OCI-LY1 (cell line): Measurements from ENCODE around the gene RAP1GDS1.

ENCODE experiments used
- H2AFZ ChIP-seq: fragments of 200-600 bp; sonication (generic), shearing (Covaris generic); 2 replicates; pipeline ENCODE4 v1.6.0; 2014; ENCODE audit warnings: antibody characterized with exemption, mild to moderate bottlenecking, low read length
- H3F3A ChIP-seq: fragments of 200-600 bp; sonication (generic), shearing (Covaris generic); 2 replicates; pipeline ENCODE4 v1.6.0; 2014; ENCODE audit warnings: mild to moderate bottlenecking, antibody characterized with exemption, low read length, moderate library complexity; ENCODE audit not compliant: insufficient read depth
- H3K27ac ChIP-seq: fragments of 200-600 bp; sonication (generic); 2 replicates; pipeline ENCODE4 v1.5.1; 2014; ENCODE audit warnings: low read length, mixed run types, mild to moderate bottlenecking, low read depth; ENCODE audit not compliant: poor library complexity, severe bottlenecking
- H3K27me3 ChIP-seq: fragments of 200-600 bp; sonication (generic); 2 replicates; pipeline ENCODE4 v1.6.0; 2014; ENCODE audit warnings: antibody characterized with exemption, mild to moderate bottlenecking, low read length, moderate library complexity; ENCODE audit not compliant: insufficient read depth
- H3K36me3 ChIP-seq: fragments of 200-600 bp; sonication (generic); 2 replicates; pipeline ENCODE4 v1.6.1; 2014; ENCODE audit warnings: mild to moderate bottlenecking, antibody characterized with exemption, low read length, moderate library complexity, mixed read lengths; ENCODE audit not compliant: insufficient read depth
- H3K4me1 ChIP-seq: fragments of 200-600 bp; sonication (generic); 2 replicates; pipeline ENCODE4 v1.5.1; 2014; ENCODE audit warnings: mild to moderate bottlenecking, low read length, moderate library complexity; ENCODE audit not compliant: insufficient read depth, severe bottlenecking
- H3K4me2 ChIP-seq: fragments of 200-600 bp; sonication (generic), shearing (Covaris generic); 2 replicates; pipeline ENCODE4 v1.6.1; 2014; ENCODE audit warnings: low read length
- H3K4me3 ChIP-seq: fragments of 200-600 bp; sonication (generic); 2 replicates; pipeline ENCODE4 v1.5.1; 2014; ENCODE audit warnings: low read length, low read depth, mild to moderate bottlenecking, mixed read lengths; ENCODE audit not compliant: poor library complexity, severe bottlenecking
- H3K79me2 ChIP-seq: fragments of 200-600 bp; shearing (Covaris generic); 2 replicates; pipeline ENCODE4 v1.6.1; 2016; ENCODE audit warnings: mixed run types, low read length, mixed read lengths; ENCODE audit not compliant: insufficient read depth
- H3K9ac ChIP-seq: fragments of 200-600 bp; sonication (generic), shearing (Covaris generic); 2 replicates; pipeline ENCODE4 v1.6.1; 2014; ENCODE audit warnings: mild to moderate bottlenecking, low read length, mixed read lengths
- H3K9me2 ChIP-seq: fragments of 200-600 bp; sonication (generic), shearing (Covaris generic); 2 replicates; pipeline ENCODE4 v1.6.1; 2014; ENCODE audit warnings: low read depth, mild to moderate bottlenecking, low read length, mixed read lengths
- H3K9me3 ChIP-seq: fragments of 200-600 bp; shearing (Covaris generic); 2 replicates; pipeline ENCODE4 v1.6.1; 2014; ENCODE audit warnings: low read length, mixed read lengths
- H4K20me1 ChIP-seq: fragments of 200-600 bp; sonication (generic), shearing (Covaris generic); 2 replicates; pipeline ENCODE4 v1.6.0; 2016; ENCODE audit warnings: mild to moderate bottlenecking, low read length; ENCODE audit not compliant: insufficient read depth
- CTCF ChIP-seq: fragments of 200-600 bp; sonication (generic), shearing (Covaris generic); IDR thresholded peaks from 2 replicates; pipeline ENCODE4 v1.5.1; 2017; ENCODE audit warnings: mild to moderate bottlenecking, antibody characterized with exemption, low read length, moderate library complexity, mixed read lengths
- EZH2 ChIP-seq: fragments of 200-600 bp; sonication (generic), shearing (Covaris generic); IDR thresholded peaks from 2 replicates; pipeline ENCODE4 v1.8.0; 2017; ENCODE audit warnings: borderline replicate concordance, mixed run types, mild to moderate bottlenecking, antibody characterized with exemption, low read length, moderate library complexity, mixed read lengths

RAP1GDS1 gene

DNA sequence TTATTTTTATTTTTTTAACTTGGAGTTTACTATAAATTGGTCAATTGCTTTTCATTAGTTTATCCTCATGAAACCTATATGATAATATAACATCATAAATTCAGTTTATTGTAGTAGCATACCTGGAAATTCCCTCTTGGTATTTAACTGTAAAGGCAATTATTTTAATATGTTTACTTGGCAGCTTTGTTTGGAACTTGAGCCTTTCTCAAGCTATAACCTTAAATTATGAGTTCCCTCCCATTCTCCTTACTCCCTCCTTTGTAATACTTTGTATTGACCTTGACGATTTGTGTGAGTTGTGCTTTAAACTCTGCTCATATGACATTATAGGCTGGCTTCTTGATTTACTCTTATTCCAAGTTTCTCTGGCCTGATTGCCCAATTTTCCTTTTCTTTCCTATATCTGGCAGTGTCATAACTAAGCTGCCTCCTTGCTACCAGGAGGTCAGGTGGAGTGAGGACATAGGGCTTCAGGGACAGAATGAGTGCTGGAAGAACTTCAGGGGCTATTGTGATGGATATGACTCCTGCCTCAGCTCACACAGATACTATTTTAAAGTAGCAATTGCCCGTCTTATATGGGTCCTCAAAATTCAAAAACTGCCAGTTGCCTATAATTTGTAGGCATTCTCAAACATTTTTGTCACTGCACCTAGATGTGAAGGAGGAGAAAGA, 77.7 kb downstream of the RAP1GDS1 start:
- Histone ChIP-seq H4K20me1 (no peaks in the 10 kb centered on the region), H3K4me1 (peaks cover 9% of the 10 kb centered on the region), H3K79me2 (no peaks in the 10 kb centered on the region), H3K27ac (no peak overlapping the region), H3K4me3 (no peak overlapping the region), H3K9ac (no peak overlapping the region), H3K27me3 (no peaks in the 10 kb centered on the region), H3K9me2 (no peaks in the 10 kb centered on the region), H3K4me2 (no peak overlapping the region), H3K9me3 (0 out of 2 replicates have a peak, but pooled peaks cover 3% of the 10 kb centered on the region), H3F3A (no peaks in the 10 kb centered on the region), H2AFZ (no peak overlapping the region), H3K36me3 (peaks cover 5% of the 10 kb centered on the region; the same call in 1 of the 2 replicates)
- no peak for TF ChIP-seq CTCF
- TF ChIP-seq EZH2: no peak

GRCh38 chr4:98341309-98341708, 80.1 kb downstream of the RAP1GDS1 start:
- Histone ChIP-seq H2AFZ (no peak overlapping the region), H3K4me2 (no peak overlapping the region), H3K27ac (no peak overlapping the region), H3K27me3 (no peaks in the 10 kb centered on the region), H3F3A (no peaks in the 10 kb centered on the region; the same call in 1 of the 2 replicates), H3K4me1 (peaks cover 9% of the 10 kb centered on the region), H3K9me2 (no peaks in the 10 kb centered on the region), H3K4me3 (no peak overlapping the region), H3K9me3 (0 out of 2 replicates have a peak, but pooled peaks cover 3% of the 10 kb centered on the region), H4K20me1 (no peaks in the 10 kb centered on the region), H3K79me2 (no peaks in the 10 kb centered on the region), H3K36me3 (peaks cover 20% of the 10 kb centered on the region), H3K9ac (no peak overlapping the region)
- TF ChIP-seq CTCF: no peak
- TF ChIP-seq EZH2: no peak

DNA sequence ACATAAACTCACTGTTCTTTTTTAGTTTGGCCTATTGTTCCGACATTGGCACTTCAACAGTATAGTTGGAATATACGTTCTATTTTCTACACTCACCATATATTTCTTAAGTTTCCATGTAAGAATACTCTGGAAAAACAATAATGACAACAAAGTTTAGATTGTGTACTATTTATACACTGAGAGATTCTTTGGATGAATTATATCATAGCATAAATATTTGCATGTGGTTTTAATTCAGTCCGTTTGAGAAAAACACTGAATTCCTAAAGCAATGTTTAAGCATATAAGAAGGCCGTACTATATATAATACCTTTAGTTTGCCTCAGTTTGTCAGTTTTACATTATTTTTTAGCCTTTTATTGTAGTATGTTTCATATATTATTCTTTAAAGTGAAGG, 82.4 kb downstream of the RAP1GDS1 start:
- Histone ChIP-seq H3K9me2 (no peaks in the 10 kb centered on the region), H3K27ac (no peak overlapping the region), H3K4me2 (no peak overlapping the region), H3K4me3 (no peak overlapping the region), H3F3A (no peaks in the 10 kb centered on the region; the same call in 1 of the 2 replicates), H2AFZ (no peak overlapping the region), H3K79me2 (no peaks in the 10 kb centered on the region), H3K27me3 (no peaks in the 10 kb centered on the region), H3K9me3 (0 out of 2 replicates have a peak, but pooled peaks cover 3% of the 10 kb centered on the region), H3K9ac (no peak overlapping the region), H4K20me1 (no peaks in the 10 kb centered on the region), H3K36me3 (peaks cover 30% of the 10 kb centered on the region), H3K4me1 (peaks cover 9% of the 10 kb centered on the region)
- TF ChIP-seq CTCF: no peak
- no peak for TF ChIP-seq EZH2
